ENCODE measurements around the gene DHX35.

DNA sequence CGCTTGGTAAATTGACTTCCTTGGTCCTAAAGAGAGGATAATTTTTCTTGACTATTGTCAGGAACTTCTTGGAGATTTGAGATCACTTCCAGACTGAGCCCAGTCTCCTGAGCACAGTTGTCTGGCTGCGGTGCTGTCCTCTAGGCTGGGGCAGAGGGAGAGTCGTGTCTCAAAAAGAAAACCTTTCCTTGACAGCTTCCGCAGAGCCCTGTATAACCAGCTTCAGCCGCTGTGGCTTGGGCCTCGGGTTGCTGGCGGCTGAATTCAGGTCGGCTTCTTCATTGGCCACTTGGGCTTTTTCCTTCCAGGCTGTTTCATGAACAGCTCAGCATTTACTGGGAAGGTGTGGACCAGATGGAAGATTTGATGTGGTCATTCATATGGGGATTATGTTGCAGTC lies 75.9 kb downstream of the DHX35 start:
- TF ChIP-seq, protein P1, sequence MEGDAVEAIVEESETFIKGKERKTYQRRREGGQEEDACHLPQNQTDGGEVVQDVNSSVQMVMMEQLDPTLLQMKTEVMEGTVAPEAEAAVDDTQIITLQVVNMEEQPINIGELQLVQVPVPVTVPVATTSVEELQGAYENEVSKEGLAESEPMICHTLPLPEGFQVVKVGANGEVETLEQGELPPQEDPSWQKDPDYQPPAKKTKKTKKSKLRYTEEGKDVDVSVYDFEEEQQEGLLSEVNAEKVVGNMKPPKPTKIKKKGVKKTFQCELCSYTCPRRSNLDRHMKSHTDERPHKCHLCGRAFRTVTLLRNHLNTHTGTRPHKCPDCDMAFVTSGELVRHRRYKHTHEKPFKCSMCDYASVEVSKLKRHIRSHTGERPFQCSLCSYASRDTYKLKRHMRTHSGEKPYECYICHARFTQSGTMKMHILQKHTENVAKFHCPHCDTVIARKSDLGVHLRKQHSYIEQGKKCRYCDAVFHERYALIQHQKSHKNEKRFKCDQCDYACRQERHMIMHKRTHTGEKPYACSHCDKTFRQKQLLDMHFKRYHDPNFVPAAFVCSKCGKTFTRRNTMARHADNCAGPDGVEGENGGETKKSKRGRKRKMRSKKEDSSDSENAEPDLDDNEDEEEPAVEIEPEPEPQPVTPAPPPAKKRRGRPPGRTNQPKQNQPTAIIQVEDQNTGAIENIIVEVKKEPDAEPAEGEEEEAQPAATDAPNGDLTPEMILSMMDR (IDR thresholded peaks at IDR 0.05) = no peak
- TF ChIP-seq POLR2A (IDR thresholded peaks at IDR 0.05) (no peak), EP300 (IDR thresholded peaks at IDR 0.05) (no peak)

Measured in tibial nerve (tissue), 4 donors.